Osteocyte (in vitro differentiated cells): ENCODE measurements around the gene TMEM181. TPM values are rescaled to one million over a fixed set of nuclear protein-coding genes. Genes with fewer than 3 reads are reported as not detected.

Experiments
- DNase-seq: peaks from one replicate; pipeline ENCODE4 v3.0.0; 2021; ENCODE audit warnings: mixed read lengths; ENCODE audit not compliant: unreplicated experiment; ENCODE audit errors: extremely low spot score
- H3K27ac Mint-ChIP-seq: one replicate; pipeline ENCODE4 v1.8.0; 2021; ENCODE audit warnings: mild to moderate bottlenecking, mixed read lengths; ENCODE audit not compliant: unreplicated experiment
- H3K27me3 Mint-ChIP-seq: one replicate; pipeline ENCODE4 v1.8.0; 2021; ENCODE audit warnings: mixed read lengths; ENCODE audit not compliant: unreplicated experiment
- H3K36me3 Mint-ChIP-seq: one replicate; pipeline ENCODE4 v1.8.0; 2021; ENCODE audit warnings: mixed read lengths; ENCODE audit not compliant: unreplicated experiment
- H3K4me1 Mint-ChIP-seq: one replicate; pipeline ENCODE4 v1.8.0; 2021; ENCODE audit warnings: mixed read lengths; ENCODE audit not compliant: unreplicated experiment
- H3K4me3 Mint-ChIP-seq: one replicate; pipeline ENCODE4 v1.8.0; 2021; ENCODE audit warnings: mild to moderate bottlenecking, moderate library complexity, mixed read lengths; ENCODE audit not compliant: unreplicated experiment
- H3K9me3 Mint-ChIP-seq: one replicate; pipeline ENCODE4 v1.8.0; 2021; ENCODE audit warnings: mixed read lengths; ENCODE audit not compliant: unreplicated experiment
- CTCF ChIP-seq: fragments of 200-600 bp; sonication (generic); IDR thresholded peaks from 2 replicates; pipeline ENCODE4 v1.5.0; 2021; ENCODE audit warnings: antibody characterized with exemption, mild to moderate bottlenecking, moderate library complexity
- total RNA-seq: library from RNA; stranded (reverse); gene quantifications from 2 replicates; pipeline ENCODE4 v1.2.1, GENCODE V29; 2021

The TMEM181 gene
- total RNA-seq, 1 donor from 2014 or later, result 33.5 TPM

- no peak for DNase-seq
- no peaks in the 10 kb centered on the region for H3K4me1 Mint-ChIP-seq
- no peak overlapping the region for H3K27ac Mint-ChIP-seq
- no peaks in the 10 kb centered on the region for H3K9me3 Mint-ChIP-seq
- H3K36me3 Mint-ChIP-seq, result peaks cover 61% of the 10 kb centered on the region
- no peak for TF ChIP-seq CTCF
- no peak overlapping the region for H3K4me3 Mint-ChIP-seq
- H3K27me3 Mint-ChIP-seq, result no peaks in the 10 kb centered on the region
Observed at GRCh38 chr6:158591810-158592209, 31.9 kb downstream of the TMEM181 start.

DNA sequence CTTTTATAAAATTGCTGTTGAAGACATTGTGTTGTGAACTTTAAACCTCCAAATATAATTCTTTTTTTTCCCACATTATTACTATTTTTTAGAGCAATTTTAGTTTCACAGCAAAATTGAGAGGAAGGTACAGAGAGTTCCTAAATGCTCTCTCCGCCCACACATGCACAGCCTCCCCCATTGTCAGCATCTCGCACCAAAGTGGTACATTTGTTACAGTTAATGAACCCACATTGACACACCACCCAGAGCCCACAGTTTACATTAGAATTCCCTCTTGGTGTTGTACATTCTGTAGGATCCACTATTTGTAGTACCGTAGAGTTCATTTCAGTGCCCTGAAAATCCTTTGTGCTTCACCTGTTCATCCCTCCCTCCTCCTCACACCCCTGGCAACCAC, 33.8 kb downstream of the TMEM181 start:
- no peak for DNase-seq
- Mint-ChIP-seq H3K27me3 (no peaks in the 10 kb centered on the region), H3K9me3 (no peaks in the 10 kb centered on the region), H3K4me1 (no peaks in the 10 kb centered on the region), H3K4me3 (no peak overlapping the region), H3K27ac (no peak overlapping the region), H3K36me3 (peaks cover 53% of the 10 kb centered on the region)
- TF ChIP-seq CTCF, result no peak

- Mint-ChIP-seq H3K27ac (no peak overlapping the region), H3K27me3 (no peaks in the 10 kb centered on the region), H3K4me3 (no peak overlapping the region), H3K36me3 (peaks cover 45% of the 10 kb centered on the region), H3K9me3 (no peaks in the 10 kb centered on the region), H3K4me1 (no peaks in the 10 kb centered on the region)
- no peak for TF ChIP-seq CTCF
- DNase-seq, result no peak
Observed at GRCh38 chr6:158595223-158595622, 35.3 kb downstream of the TMEM181 start.

DNA sequence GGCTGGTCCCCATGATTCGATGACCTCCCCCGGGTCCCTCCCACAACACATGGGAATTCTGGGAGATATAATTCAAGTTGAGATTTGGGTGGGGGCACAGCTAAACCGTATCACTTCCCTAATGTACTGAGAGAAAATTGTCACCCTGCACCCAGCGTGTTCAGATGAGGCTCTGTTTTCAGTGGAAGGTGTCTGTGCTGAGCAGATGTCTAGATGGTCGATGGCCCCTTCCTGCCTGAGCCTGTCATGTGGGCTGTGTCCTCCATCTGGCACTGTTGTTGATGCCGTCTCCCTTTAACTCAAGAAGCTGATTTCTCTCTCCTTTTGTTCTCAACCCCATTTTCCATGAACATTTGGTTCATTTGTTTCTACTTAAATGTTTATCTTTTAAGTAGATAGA, 37.0 kb downstream of the TMEM181 start:
- Mint-ChIP-seq H3K27ac (no peak overlapping the region), H3K4me3 (no peak overlapping the region), H3K27me3 (no peaks in the 10 kb centered on the region), H3K4me1 (no peaks in the 10 kb centered on the region), H3K9me3 (no peaks in the 10 kb centered on the region), H3K36me3 (peaks cover 30% of the 10 kb centered on the region)
- DNase-seq, result no peak
- TF ChIP-seq CTCF, result no peak

DNA sequence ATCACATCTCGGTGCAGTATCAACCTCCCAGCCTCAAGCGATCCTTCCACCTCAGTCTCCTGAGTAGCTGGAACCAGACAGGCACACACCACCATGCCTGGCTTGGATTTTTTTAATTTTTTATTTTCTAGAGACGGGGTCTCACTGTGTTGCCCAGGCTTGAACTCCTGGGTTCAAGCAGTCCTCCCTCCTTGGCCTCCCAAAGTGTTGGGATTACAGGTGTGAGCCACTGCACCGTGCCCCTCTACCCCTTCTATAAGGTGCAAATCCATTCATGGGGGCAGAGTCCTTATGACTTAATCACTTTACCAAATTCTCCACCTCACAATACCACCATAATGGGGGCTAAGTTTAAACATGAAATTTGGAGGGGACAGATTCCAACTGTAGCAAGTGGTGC, 37.7 kb downstream of the TMEM181 start:
- no peak overlapping the region for H3K27ac Mint-ChIP-seq
- DNase-seq, result no peak
- no peaks in the 10 kb centered on the region for H3K4me1 Mint-ChIP-seq
- H3K36me3 Mint-ChIP-seq, result peaks cover 28% of the 10 kb centered on the region
- no peaks in the 10 kb centered on the region for H3K27me3 Mint-ChIP-seq
- TF ChIP-seq CTCF, result no peak
- H3K4me3 Mint-ChIP-seq, result no peak overlapping the region
- no peaks in the 10 kb centered on the region for H3K9me3 Mint-ChIP-seq
